HepG2 (cell line): Measurements from ENCODE around the gene BSN. TPM values are rescaled to one million over a fixed set of nuclear protein-coding genes. Genes with fewer than 3 reads are reported as not detected.

Source experiments
- GPN1 ChIP-seq: sonication (generic); formaldehyde crosslinking; IDR thresholded peaks from 2 replicates; pipeline ENCODE4 v1.5.1; 2020; ENCODE audit warnings: missing genetic modification reagents, borderline replicate concordance
- HNRNPUL1 ChIP-seq: fragments of 200-400 bp; formaldehyde crosslinking; IDR thresholded peaks from 2 replicates; pipeline ENCODE4 v1.6.1; 2017; ENCODE audit warnings: low read depth, mild to moderate bottlenecking, low read length, moderate library complexity
- HOMEZ ChIP-seq: IDR thresholded peaks from 2 replicates; pipeline ENCODE4 v1.6.1; 2016; ENCODE audit warnings: low read depth
- KLF11 ChIP-seq: IDR thresholded peaks from 2 replicates; pipeline ENCODE4 v1.6.1; 2016; ENCODE audit warnings: missing compliant biosample characterization
- MEF2D ChIP-seq: sonication (generic); formaldehyde crosslinking; IDR thresholded peaks from 2 replicates; pipeline ENCODE4 v1.5.1; 2020; ENCODE audit warnings: mild to moderate bottlenecking, missing genetic modification reagents
- MLXIP ChIP-seq: sonication (generic); formaldehyde crosslinking; IDR thresholded peaks from 2 replicates; pipeline ENCODE4 v1.9.0; 2021; ENCODE audit warnings: missing genetic modification reagents, borderline replicate concordance
- PITX1 ChIP-seq: sonication (generic); formaldehyde crosslinking; IDR thresholded peaks from 2 replicates; pipeline ENCODE4 v1.5.1; 2020; ENCODE audit warnings: mild to moderate bottlenecking, missing genetic modification reagents
- TBP ChIP-seq: sonication (generic); formaldehyde crosslinking; IDR thresholded peaks from 2 replicates; pipeline ENCODE4 v1.5.0; 2020; ENCODE audit warnings: missing genetic modification reagents
- ZBTB14 ChIP-seq: sonication (generic); formaldehyde crosslinking; IDR thresholded peaks from 2 replicates; pipeline ENCODE4 v1.4.0; 2020; ENCODE audit warnings: missing genetic modification reagents
- ZKSCAN5 ChIP-seq: sonication (generic); formaldehyde crosslinking; IDR thresholded peaks from 2 replicates; pipeline ENCODE4 v1.5.1; 2020; ENCODE audit warnings: mild to moderate bottlenecking, missing genetic modification reagents
- ZMYM2 ChIP-seq: sonication (generic); formaldehyde crosslinking; IDR thresholded peaks from 2 replicates; pipeline ENCODE4 v1.8.0; 2022; ENCODE audit warnings: mild to moderate bottlenecking, missing genetic modification reagents
- ZNF160 ChIP-seq: sonication (generic); formaldehyde crosslinking; IDR thresholded peaks from 2 replicates; pipeline ENCODE4 v1.8.0; 2022; ENCODE audit warnings: mild to moderate bottlenecking, inconsistent platforms, missing genetic modification reagents
- ZNF263 ChIP-seq: sonication (generic); formaldehyde crosslinking; IDR thresholded peaks from 2 replicates; pipeline ENCODE4 v1.4.0; 2020; ENCODE audit warnings: missing genetic modification reagents
- ZNF501 ChIP-seq: sonication (generic); formaldehyde crosslinking; IDR thresholded peaks from 2 replicates; pipeline ENCODE4 v1.5.1; 2020; ENCODE audit warnings: mild to moderate bottlenecking, moderate library complexity, missing genetic modification reagents
- ZNF558 ChIP-seq: sonication (generic); formaldehyde crosslinking; IDR thresholded peaks from 2 replicates; pipeline ENCODE4 v1.9.0; 2022; ENCODE audit warnings: mild to moderate bottlenecking, missing genetic modification reagents, borderline replicate concordance
- polyA plus RNA-seq, 8 experiments: library from polyadenylated mRNA; depleted of rRNA in 3 of 8; stranded (reverse) in 7 of 8; unstranded in 1 of 8; fragments of >200 nt; fragmentation: Illumina TruSeq in 4 of 8; extraction: Trizol in 4 of 8; gene quantifications; 2 replicates each; pipeline versions ENCODE4 v1.2.1 to v1.2.3, GENCODE V29; 2011 to 2016; ENCODE audit warnings: low read depth in 4 of 8, missing spikeins in 1 of 8, mixed read lengths in 1 of 8; ENCODE audit not compliant: insufficient read depth in 1 of 8
- total RNA-seq, 5 experiments: library from RNA; depleted of rRNA; stranded (reverse); fragments of >200 nt; fragmentation: Illumina TruSeq; extraction: Trizol; gene quantifications; 2 replicates each; pipeline ENCODE4 v1.2.3, GENCODE V29; 2016; ENCODE audit warnings: low read depth in 1 of 5
- TF ChIP-seq, protein P1 (sequence below): sonication (generic); formaldehyde crosslinking; IDR thresholded peaks from 2 replicates; pipeline ENCODE4 v1.4.0; 2020; ENCODE audit warnings: mild to moderate bottlenecking, missing genetic modification reagents, borderline replicate concordance
- TF ChIP-seq, protein P2 (sequence below): sonication (generic); formaldehyde crosslinking; IDR thresholded peaks from 2 replicates; pipeline ENCODE4 v1.4.0; 2020; ENCODE audit warnings: missing genetic modification reagents

Gene BSN
- total and polyA plus RNA-seq, 2 of the 13 experiments (the other 11 are each of a cell fraction or from before 2014, with no cell fraction given) = 0.42 to 0.86 TPM

DNA sequence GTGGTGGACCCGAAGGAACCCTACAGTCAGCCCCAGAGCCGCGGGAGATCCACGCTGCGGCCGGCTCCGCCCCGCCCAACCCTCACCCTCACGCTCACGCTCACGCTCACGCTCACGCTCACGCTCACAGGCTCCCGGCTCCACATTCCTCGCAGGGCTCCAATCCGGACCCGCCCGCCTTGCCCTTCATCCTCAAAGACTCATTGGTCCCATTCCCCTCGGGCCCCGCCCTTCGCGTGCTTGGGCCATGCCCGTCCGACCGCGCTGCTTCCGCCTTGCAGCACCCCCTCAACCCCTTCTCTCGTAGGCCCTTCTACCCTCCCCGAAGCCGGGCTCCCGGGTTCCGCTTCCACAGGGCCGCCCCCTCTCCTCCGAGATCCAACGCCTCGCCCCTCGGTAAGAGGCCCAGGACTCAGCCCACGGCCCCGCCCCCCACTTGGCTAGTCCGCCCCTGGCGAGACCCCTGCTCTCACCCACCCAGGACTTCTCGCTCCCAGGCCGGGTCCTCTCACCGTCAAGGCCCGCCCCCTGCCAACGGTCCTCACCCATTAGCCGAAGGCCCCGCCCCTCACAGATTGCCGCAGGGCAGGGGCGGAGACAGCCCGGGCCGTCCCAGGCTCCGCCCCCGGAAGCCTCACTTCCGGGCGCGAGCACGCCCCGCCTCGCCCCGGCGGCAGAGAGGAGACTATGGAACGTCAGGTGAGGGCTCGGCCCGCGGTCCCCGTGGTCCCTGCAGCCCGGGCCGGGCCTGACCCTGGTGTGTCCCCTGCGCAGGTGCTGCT lies 119.6 kb downstream of the BSN start, which contains the start of gene APEH (continued):
- TF ChIP-seq, protein P1, sequence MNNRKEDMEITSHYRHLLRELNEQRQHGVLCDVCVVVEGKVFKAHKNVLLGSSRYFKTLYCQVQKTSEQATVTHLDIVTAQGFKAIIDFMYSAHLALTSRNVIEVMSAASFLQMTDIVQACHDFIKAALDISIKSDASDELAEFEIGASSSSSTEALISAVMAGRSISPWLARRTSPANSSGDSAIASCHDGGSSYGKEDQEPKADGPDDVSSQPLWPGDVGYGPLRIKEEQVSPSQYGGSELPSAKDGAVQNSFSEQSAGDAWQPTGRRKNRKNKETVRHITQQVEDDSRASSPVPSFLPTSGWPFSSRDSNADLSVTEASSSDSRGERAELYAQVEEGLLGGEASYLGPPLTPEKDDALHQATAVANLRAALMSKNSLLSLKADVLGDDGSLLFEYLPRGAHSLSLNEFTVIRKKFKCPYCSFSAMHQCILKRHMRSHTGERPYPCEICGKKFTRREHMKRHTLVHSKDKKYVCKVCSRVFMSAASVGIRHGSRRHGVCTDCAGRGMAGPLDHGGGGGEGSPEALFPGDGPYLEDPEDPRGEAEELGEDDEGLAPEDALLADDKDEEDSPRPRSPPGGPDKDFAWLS (CRISPR knock-in tag) = 0 out of 2 replicates have a peak, but pooled peaks have one; percentile 23
- TF ChIP-seq HNRNPUL1 (no peak), ZNF501 (peak; percentile 88), MEF2D (peak; percentile 85), ZMYM2 (CRISPR knock-in tag) (peak; percentile 72; the same call in 1 of the 2 replicates), ZNF263 (CRISPR knock-in tag) (no peak), MLXIP (CRISPR knock-in tag) (peak; percentile 37; the same call in 1 of the 2 replicates), ZKSCAN5 (CRISPR knock-in tag) (peak; percentile 69; the same call in 1 of the 2 replicates), TBP (CRISPR knock-in tag) (no peak), PITX1 (peak; percentile 77), GPN1 (no peak), ZNF558 (CRISPR knock-in tag) (no peak), HOMEZ (CRISPR knock-in tag) (0 out of 2 replicates have a peak, but pooled peaks have one; percentile 13), ZBTB14 (CRISPR knock-in tag) (peak; percentile 77), ZNF160 (CRISPR knock-in tag) (peak; percentile 63; the same call in 1 of the 2 replicates), KLF11 (peak; percentile 91)
- TF ChIP-seq, protein P2, sequence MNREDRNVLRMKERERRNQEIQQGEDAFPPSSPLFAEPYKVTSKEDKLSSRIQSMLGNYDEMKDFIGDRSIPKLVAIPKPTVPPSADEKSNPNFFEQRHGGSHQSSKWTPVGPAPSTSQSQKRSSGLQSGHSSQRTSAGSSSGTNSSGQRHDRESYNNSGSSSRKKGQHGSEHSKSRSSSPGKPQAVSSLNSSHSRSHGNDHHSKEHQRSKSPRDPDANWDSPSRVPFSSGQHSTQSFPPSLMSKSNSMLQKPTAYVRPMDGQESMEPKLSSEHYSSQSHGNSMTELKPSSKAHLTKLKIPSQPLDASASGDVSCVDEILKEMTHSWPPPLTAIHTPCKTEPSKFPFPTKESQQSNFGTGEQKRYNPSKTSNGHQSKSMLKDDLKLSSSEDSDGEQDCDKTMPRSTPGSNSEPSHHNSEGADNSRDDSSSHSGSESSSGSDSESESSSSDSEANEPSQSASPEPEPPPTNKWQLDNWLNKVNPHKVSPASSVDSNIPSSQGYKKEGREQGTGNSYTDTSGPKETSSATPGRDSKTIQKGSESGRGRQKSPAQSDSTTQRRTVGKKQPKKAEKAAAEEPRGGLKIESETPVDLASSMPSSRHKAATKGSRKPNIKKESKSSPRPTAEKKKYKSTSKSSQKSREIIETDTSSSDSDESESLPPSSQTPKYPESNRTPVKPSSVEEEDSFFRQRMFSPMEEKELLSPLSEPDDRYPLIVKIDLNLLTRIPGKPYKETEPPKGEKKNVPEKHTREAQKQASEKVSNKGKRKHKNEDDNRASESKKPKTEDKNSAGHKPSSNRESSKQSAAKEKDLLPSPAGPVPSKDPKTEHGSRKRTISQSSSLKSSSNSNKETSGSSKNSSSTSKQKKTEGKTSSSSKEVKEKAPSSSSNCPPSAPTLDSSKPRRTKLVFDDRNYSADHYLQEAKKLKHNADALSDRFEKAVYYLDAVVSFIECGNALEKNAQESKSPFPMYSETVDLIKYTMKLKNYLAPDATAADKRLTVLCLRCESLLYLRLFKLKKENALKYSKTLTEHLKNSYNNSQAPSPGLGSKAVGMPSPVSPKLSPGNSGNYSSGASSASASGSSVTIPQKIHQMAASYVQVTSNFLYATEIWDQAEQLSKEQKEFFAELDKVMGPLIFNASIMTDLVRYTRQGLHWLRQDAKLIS (CRISPR knock-in tag) = no peak
